RPMI7951 (cell line): Measurements from ENCODE around the gene PLCL2. TPM values are rescaled to one million over a fixed set of nuclear protein-coding genes. Genes with fewer than 3 reads are reported as not detected.

Source experiments
- DNase-seq: peaks from one replicate; pipeline ENCODE4 v3.0.0-alpha.2; 2012; ENCODE audit warnings: low read depth
- total RNA-seq: library from RNA; depleted of rRNA; stranded (reverse); fragments of >200 nt; shearing (Covaris generic); gene quantifications from 2 replicates; pipeline ENCODE4 v1.2.3, GENCODE V29; 2014

PLCL2 gene
- total RNA-seq, 1 experiment from 2014 or later: 0.12 TPM

DNA sequence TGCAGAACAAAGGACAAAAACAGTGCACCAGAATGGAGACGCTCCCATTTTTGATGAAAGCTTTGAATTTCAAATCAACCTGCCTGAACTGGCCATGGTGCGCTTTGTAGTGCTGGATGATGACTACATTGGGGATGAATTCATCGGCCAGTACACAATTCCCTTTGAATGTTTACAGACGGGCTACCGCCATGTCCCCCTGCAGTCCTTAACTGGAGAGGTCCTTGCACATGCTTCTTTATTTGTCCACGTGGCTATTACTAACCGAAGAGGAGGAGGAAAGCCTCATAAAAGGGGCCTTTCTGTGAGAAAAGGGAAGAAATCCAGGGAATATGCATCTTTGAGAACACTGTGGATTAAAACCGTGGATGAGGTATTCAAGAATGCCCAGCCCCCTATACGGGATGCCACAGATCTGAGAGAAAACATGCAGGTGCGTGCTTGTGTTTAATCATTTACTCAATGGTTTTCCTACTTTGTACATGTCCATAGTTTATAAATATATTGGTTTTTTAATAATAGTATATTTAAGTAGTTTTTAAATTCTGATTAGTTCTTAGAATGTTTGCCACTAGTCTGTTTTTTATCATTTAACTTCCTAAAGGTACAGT lies 127.1 kb downstream of the PLCL2 start:
- no peak for DNase-seq

DNA sequence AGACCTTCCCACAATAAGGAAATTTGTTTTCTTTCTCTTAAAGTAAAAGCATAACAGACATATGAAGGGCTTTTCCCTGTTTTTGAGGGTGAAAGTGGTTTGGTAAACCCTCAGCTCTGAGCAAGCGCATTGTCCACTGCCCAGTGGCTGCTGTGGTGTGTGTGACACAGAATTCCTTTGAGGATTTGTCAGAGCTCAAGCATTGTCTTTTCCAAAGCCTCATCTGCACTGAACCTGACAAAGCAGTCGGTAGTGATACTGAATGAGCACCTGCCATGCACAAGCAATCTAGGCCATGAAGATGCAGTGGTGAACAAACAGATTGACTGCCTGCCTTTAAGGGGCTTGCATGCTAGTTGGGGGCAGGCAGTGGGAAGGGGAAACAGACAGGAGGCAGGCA lies 128.3 kb downstream of the PLCL2 start:
- no peak for DNase-seq

DNA sequence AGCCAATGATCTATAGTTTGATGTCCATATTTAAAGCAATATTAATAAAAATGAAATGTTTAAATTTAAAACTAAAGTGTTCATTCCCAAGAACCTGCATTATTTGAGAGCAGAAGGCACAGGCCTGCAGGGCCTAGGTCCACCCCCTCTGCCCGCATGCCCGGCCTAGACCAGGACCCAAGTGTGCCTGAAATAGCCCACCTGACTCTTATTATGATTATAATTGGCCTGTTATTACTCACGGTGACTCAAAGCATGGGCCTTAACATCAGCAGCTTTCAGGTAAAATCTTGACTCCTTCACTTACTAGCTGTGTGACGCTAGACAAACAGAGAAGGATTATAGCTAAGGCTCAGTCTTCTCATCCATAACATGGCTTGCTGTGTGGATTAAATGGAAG lies 128.8 kb downstream of the PLCL2 start:
- no peak for DNase-seq

DNA sequence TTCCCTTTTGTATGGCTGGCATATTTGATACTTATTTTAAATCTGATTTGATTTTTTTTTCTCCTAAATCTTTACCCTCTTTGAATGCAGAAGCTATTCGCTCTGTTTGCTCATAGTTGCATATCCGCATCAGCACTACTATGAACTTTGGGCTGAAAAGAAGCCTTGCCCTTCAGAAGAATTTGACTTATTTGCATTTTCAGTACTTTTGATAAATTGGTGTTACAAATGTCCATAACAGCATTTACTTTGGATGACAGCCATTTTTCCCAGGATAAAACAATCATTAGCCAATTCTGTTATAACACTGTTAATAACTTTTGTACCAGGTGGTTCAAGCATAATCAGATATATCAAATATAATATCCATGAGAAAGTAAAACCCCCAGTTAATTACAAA lies 129.5 kb downstream of the PLCL2 start:
- DNase-seq: no peak

DNA sequence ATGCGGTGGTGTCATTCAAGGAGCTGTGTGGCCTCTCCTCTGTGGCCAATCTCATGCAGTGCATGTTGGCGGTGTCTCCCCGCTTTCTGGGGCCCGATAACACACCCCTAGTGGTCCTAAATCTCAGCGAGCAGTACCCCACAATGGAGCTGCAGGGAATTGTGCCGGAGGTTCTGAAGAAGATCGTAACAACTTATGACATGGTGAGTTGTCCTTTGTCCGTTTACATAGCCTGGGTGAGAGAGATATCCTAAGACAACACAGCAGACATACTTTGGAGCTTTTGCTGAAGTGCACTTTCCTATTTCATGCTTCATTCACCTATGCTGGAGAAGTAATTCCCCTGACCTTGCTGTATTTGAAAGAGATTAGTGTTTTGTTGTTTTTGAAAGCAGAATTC lies 130.0 kb downstream of the PLCL2 start:
- no peak for DNase-seq

DNA sequence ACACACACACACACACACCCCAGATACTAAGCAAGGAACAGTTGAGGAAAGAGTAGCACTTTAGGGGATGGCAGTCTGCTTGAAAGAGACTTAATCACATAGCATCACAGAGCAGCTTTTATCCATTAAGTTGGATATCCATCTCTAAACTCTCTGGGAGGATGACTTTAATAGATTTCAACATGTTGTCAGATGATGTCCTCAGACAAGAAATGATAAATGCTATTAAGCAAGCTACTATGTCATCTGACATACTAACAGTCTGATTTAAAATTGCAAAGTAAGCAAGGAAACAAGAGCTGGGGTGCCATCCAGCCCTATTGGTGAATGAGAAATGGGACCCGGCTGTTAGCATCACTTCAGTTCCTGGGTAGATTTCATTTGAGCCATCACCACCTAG lies 136.9 kb downstream of the PLCL2 start:
- no peak for DNase-seq

DNA sequence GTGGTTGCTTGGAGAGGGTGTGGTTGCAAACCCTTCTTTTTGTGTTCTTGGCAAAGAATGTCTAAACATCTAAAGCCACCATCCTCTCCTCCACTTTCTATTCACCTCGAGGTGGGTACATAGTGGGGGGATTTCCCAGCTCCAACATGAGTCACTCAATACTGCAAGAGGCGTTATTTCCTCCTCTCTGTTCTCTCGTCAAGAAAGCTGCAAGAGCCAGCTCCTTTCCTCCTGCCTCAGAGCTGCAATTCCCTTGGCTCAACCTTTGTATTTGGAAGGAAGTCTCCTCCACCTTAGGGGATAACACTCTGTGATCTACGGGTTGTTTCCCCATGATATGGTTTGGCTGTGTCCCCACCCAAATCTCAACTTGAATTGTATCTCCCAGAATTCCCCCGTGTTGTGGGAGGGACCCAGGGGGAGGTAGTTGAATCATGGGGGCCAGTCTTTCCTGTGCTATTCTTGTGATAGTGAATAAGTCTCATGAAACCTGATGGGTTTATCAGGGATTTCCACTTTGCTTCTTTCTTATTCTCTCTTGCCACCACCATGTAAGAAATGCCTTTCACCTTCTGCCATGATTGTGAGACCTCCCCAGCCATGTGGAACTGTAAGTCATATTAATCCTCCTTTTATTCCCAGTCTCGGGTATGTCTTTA lies 138.4 kb downstream of the PLCL2 start:
- peak; percentile 48 for DNase-seq

DNA sequence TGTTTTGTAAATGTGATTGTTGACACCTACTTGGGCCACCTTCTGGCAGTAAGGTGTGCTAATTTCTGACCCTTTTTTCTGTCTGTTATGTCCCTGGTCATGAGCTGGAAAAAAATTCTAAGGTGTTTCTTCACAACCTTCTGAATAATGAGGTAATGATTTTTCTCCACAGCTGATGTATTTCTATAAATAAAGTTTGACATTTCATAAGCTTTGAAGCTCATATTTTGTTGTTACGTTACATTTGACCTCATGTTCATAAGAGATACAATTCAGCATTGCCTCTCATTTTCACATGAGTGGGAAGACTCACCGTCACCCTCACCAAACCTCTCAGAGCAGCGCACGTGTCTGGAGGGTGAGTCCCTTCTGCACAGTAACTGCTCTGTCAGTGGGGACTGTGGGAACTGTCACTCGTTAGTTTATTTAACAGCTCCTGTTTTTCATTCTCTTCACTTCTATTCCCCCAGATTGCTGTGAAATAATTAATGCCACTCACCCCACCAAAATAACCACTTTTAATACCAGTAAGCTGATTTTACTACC lies 140.9 kb downstream of the PLCL2 start:
- DNase-seq: no peak

DNA sequence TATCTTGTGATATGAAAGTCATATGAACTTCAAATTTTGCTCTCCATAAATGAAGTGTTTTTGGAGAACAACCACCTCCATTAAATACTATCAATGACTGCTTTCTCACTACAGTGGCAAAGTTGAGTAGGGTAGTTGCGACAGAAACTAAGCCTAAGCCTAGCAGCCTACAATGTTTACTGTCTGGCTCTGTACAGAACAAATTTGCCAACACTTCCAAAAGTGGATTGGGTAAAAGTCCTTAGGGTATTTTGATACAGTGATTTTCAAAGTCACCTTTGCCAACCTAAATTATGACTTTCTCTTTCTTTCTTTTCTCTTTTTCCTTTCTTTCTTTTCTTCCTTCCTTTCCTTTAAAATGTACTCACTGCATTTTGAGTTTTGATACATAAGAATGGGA lies 142.6 kb downstream of the PLCL2 start:
- DNase-seq: no peak

DNA sequence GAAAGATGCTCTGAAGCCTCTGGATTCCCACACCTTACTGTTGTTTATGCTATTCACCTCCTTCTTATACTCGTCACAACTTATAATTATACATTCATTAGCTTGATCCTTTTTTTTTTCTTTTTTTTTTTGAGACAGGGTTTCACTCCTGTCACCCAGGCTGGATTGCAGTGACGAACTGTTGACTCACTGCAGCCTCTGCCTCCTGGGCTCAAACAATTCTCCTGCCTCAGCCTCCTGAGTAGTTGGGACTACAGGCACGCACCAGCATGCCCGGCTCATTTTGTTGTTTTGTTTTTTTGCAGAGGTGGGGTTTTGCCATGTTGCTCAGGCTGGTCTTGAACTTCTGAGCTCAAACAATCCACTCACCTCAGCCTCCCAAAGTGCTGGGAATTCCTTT lies 143.6 kb downstream of the PLCL2 start:
- no peak for DNase-seq

DNA sequence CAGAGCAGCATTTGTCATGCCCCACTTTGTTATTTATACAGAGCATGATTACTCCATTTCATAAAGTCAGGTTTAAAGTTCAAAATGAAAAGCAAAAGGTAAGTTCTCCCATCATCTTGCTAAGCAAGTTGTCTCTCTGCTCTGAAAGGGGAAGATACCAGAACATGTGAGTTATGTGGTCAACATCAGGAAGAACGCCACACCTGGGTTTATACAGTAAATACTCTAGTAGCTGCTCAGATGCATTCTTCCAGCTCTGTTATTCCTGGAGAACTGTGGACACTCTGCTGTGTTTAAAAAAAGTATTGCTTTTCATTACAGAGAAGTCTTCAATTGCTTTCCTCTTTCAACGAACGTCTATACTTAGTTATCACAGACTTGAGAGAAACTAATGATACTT lies 145.7 kb downstream of the PLCL2 start:
- DNase-seq: no peak

DNA sequence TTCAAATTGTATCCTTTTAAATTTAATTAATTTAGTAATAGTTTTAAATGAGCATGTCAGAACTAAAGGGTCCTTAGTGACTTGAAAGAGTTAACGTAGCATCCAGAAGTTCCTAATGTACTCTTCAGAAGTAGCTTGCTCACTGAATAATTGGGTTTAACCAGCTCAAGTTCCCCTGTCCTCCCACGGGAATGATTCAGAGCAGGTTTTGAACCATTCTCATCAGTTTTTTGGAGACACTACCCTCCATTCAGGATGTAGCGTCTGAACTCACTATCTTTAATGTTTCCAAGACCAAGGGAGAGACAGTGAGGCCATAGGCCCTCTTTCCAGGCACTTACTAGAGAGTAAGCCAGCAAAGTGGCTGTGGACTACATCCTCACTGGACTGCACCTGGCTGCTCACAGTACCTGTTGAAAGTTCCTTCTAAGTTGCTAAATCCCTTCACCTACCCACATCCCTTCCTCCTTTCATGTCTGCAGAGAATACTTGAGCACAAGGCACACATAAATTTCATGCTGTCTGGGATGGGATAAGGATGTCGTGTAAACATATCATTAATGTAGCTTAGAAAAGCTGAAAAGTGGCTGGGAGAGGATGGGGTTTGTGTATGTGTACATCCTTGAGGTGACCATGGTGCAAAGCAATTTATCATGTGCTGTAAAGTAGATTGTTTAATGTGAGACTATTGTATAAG lies 146.3 kb downstream of the PLCL2 start:
- DNase-seq: no peak

DNA sequence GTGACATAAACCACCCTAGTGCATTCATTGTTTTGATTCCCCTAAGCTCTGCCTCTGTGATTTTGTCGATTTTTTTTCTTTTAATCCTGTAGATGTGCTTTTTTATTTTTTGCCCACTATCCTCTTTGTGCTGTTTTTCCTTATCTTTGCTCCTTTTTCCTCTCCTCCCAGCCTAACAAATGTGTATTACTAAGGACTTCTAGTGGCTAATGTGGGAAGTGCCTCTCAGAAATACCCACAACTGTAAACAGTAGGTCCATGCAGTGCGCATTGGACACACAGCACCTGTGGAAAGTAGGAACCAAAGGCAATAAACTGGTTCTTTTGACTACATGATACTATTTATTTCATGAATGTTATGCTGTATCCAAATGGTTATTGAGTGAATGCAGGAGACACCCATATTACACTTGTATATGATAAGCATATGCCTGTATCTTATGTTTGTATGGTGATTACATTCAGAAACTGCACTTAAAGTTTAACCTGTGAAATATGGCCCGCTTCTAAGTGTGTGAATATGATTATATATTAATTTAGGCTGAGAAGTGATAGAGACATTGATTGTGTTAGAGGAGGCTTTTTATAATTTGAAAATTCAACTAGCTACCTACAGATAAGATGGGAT lies 147.8 kb downstream of the PLCL2 start:
- peak; percentile 28 for DNase-seq

DNA sequence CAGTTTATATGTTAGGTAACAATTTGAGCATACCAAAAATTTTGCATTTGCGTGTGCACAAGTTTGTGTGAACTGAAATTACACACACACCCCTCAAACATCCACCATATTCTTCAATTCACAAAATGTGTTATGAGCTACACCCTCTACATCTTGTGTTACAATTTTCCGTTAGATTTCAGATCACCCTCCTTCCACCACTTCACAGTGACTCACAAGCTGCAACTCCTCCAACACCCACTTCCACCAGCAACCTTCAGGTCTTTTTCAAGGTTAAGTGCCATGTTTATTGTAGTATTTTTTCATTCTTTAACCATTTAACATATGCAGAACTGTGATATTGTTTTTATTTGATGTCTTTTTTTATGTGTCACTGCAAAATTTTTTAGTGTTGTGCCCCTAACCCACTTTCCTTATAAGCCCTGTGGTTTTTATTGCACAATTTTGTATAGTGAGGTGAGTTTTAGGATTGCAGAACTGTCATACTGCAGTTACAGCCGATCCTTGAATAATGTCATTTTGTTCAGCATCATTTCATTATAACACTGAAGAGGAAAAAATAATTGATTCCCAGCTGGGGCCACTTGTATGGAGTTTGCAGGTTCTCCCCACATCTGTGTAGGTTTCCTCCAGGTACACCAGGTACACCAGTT lies 148.9 kb downstream of the PLCL2 start:
- DNase-seq: no peak

DNA sequence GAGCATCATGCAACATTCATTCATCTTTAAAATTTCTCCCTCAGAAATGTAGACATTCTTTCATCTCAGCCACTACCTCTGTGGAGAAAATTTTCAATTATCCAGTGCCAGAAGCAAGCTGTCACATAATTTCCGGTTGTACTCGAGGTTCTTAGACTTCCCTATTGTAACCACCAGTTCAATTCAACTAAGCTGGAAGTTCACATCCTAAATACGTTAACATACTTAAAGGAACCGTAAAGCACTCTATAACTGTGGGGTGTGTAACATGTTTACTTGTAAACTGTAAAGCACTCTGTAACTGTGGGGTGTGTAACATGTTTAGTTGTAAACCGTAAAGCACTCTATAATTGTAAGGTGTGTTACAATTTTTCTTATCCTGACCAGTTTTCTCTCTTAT lies 150.3 kb downstream of the PLCL2 start:
- no peak for DNase-seq

DNA sequence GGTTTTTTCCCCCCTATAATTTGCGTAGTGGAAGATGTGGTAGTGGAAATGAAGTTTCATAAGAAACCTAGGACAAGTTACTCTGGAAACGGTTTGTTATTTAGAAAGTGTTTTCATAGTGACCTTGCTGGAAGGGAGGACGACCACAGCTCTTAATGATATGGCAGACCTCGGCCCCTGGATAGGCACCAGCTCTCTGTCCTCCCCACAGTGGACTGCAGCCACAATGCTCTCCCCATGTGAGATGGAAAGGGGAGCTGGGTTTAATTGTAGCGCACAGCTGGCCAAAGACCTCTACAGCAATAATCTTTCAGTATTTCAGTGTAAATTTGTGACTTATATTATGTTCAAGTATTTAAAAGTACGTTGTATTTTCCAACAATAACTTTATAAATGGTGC lies 151.2 kb downstream of the PLCL2 start:
- no peak for DNase-seq

DNA sequence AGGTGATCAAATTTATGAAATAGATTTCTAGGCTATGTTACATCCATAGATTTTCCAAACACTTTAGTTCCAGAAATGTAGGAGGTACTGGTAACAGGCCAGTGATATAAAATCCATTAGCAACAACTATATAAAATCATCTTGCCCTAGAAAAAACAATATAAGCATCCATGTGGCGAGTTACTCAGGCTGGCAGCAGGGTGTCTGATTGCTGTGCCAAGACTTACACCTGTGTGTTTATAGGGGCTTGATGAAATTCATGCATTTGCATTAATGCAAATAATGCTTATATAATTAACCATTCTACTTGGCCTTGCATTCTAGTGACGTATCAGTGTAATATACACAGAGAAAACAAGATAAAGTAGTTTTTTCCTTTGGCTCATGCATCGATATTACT lies 153.4 kb downstream of the PLCL2 start:
- no peak for DNase-seq

DNA sequence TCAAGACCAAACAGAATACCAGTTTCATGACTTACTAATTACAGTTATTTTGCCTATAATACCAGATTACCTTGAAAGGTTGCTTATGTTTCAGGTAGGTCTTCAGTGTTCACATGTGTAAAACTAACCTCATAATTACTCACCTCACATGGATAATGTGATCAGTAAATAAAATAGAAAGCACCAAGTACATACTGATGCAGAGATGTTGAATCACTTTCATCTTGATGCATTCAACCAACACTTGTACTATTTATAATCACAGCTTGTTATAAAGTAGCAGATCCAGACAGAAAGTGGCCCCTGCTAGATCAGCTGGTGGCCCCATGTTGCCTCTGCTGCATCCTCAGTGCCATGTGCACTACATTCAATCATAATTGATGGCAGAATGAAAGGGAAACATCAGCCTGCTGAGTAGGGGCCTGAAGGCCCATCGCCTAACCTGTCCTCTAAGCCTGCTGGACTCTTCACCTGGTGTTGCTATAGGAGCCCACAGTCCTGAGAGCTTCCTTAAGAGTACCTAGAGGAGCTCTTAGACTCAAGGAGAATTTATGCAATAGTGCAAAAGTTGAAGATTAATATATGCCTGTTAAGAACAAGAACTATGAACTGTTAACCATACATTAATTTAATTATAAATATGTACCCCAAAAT lies 154.3 kb downstream of the PLCL2 start:
- no peak for DNase-seq

DNA sequence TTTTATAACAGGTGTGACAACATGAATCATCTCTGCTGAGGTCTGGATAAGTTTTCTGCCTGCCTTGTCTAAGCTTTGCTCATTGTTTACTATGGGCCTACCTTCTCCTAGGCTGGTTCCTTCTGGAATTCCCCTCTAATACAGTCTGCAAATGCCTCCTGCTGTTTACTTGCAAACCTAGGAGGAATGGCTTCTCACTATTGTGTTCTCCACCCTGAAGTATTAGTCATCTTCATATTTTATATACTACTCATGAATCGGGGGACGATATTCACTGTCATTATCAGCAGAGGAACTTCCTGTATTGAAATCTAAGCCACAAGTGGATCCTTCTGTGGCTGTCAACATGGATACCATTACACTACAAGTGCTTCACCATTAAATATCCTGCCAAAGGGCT lies 154.8 kb downstream of the PLCL2 start:
- peak; percentile 80 for DNase-seq

DNA sequence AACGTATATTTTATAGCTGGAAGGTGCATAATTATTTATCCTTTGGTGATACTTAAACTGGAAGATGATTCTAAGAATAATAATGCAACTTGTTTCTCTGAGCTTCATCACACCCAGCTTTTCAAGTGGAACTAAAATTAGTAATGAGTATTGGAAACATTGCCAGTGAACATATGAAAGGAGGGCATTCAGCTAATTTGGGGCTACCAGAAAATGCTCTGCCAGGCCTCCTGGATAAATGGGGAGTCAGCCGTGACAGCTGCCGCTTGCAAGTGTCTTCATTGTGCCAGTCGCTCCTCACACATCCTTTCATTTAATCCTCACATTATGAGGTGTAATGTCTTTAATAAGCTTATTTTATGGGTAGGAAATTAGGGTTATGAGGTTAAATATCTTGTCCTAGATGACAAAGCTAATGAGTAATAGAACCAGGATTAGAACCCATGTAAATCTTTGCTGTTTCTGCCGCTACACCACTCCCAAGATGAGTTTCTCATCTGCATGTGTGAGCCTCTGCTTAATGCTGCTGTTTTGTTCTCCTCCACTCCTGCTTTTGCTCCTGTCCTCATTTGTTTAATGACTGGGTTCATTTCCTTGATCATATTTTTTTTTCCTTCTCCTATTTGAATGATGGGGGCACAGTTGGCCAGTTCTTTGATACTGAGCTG lies 155.7 kb downstream of the PLCL2 start:
- no peak for DNase-seq

DNA sequence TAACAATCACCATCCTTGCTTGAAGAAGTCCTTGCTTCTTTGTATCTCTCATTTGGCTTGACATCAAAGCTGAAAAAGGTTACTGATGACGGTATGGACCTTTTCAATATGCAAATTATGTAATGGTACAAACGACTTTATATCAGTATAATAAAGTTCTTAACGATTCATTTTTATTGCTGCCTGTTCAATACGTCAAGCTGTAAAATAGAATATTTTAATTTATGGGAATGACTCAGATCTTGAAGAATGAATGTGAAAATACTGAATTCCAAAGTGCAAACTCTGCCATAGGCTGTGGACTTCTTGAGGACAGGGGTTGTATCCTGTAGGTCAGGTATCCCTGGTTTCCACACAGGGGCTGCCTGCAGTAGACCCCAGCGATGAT lies 156.2 kb downstream of the PLCL2 start:
- no peak for DNase-seq
